ENCODE data around the gene TXNDC9.
"Not testable (repeated sequence)": the region's sequence is repeated elsewhere in the genome, so short reads cannot be mapped to it uniquely, and the experiment has no call there.

DNA sequence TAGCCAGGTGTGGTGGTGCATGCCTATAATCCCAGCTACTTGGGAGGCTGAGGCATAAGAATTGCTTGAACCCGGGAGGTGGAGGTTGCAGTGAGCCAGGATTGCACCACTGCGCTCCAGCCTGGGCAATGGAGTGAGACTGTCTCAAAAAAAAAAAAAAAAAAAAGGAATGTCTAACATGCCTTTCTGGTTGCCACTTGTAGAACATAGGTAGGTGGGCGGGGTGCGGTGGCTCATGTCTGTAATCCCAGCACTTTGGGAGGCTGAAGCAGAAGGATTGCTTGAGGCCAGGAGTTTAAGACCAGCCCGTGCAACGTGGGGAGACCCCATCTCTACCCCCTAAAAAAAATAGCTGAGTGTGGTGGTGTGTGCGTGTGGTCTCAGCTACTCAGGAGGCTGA lies 9.3 kb upstream of the TXNDC9 start:
- not testable (repeated sequence) for TF ChIP-seq EP300 (IDR thresholded peaks at IDR 0.05); POLR2A (IDR thresholded peaks at IDR 0.05; ENCODE audit: low read depth); POLR2AphosphoS5 (IDR thresholded peaks at IDR 0.05)
- TF ChIP-seq, protein P1, sequence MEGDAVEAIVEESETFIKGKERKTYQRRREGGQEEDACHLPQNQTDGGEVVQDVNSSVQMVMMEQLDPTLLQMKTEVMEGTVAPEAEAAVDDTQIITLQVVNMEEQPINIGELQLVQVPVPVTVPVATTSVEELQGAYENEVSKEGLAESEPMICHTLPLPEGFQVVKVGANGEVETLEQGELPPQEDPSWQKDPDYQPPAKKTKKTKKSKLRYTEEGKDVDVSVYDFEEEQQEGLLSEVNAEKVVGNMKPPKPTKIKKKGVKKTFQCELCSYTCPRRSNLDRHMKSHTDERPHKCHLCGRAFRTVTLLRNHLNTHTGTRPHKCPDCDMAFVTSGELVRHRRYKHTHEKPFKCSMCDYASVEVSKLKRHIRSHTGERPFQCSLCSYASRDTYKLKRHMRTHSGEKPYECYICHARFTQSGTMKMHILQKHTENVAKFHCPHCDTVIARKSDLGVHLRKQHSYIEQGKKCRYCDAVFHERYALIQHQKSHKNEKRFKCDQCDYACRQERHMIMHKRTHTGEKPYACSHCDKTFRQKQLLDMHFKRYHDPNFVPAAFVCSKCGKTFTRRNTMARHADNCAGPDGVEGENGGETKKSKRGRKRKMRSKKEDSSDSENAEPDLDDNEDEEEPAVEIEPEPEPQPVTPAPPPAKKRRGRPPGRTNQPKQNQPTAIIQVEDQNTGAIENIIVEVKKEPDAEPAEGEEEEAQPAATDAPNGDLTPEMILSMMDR (IDR thresholded peaks at IDR 0.05) = not testable (repeated sequence)
